Osteocyte (in vitro differentiated cells): ENCODE results near the gene LSG1. TPM values are rescaled to one million over a fixed set of nuclear protein-coding genes. Genes with fewer than 3 reads are reported as not detected.

Experiments
- DNase-seq: peaks from one replicate; pipeline ENCODE4 v3.0.0; 2021; ENCODE audit warnings: mixed read lengths; ENCODE audit not compliant: unreplicated experiment; ENCODE audit errors: extremely low spot score
- H3K27ac Mint-ChIP-seq: one replicate; pipeline ENCODE4 v1.8.0; 2021; ENCODE audit warnings: mild to moderate bottlenecking, mixed read lengths; ENCODE audit not compliant: unreplicated experiment
- H3K27me3 Mint-ChIP-seq: one replicate; pipeline ENCODE4 v1.8.0; 2021; ENCODE audit warnings: mixed read lengths; ENCODE audit not compliant: unreplicated experiment
- H3K36me3 Mint-ChIP-seq: one replicate; pipeline ENCODE4 v1.8.0; 2021; ENCODE audit warnings: mixed read lengths; ENCODE audit not compliant: unreplicated experiment
- H3K4me1 Mint-ChIP-seq: one replicate; pipeline ENCODE4 v1.8.0; 2021; ENCODE audit warnings: mixed read lengths; ENCODE audit not compliant: unreplicated experiment
- H3K4me3 Mint-ChIP-seq: one replicate; pipeline ENCODE4 v1.8.0; 2021; ENCODE audit warnings: mild to moderate bottlenecking, moderate library complexity, mixed read lengths; ENCODE audit not compliant: unreplicated experiment
- H3K9me3 Mint-ChIP-seq: one replicate; pipeline ENCODE4 v1.8.0; 2021; ENCODE audit warnings: mixed read lengths; ENCODE audit not compliant: unreplicated experiment
- CTCF ChIP-seq: fragments of 200-600 bp; sonication (generic); IDR thresholded peaks from 2 replicates; pipeline ENCODE4 v1.5.0; 2021; ENCODE audit warnings: antibody characterized with exemption, mild to moderate bottlenecking, moderate library complexity
- total RNA-seq: library from RNA; stranded (reverse); gene quantifications from 2 replicates; pipeline ENCODE4 v1.2.1, GENCODE V29; 2021

The LSG1 gene
- total RNA-seq, 1 donor from 2014 or later = 33.3 TPM

- Mint-ChIP-seq H3K9me3 (no peaks in the 10 kb centered on the region), H3K27ac (no peak overlapping the region), H3K4me3 (no peak overlapping the region), H3K4me1 (no peaks in the 10 kb centered on the region), H3K27me3 (no peaks in the 10 kb centered on the region), H3K36me3 (peaks cover 53% of the 10 kb centered on the region)
- TF ChIP-seq CTCF = no peak
- DNase-seq = no peak
Observed at GRCh38 chr3:194647747-194648146, 24.2 kb downstream of the LSG1 start.

- no peaks in the 10 kb centered on the region for H3K27me3 Mint-ChIP-seq
- peaks cover 25% of the 10 kb centered on the region for H3K4me1 Mint-ChIP-seq
- DNase-seq = no peak
- H3K9me3 Mint-ChIP-seq = no peaks in the 10 kb centered on the region
- H3K36me3 Mint-ChIP-seq = peaks cover 40% of the 10 kb centered on the region
- no peak overlapping the region for H3K27ac Mint-ChIP-seq
- TF ChIP-seq CTCF = no peak
- H3K4me3 Mint-ChIP-seq = no peak overlapping the region
Observed at GRCh38 chr3:194642769-194643168, 29.2 kb downstream of the LSG1 start.

GRCh38 chr3:194640829-194641228, 31.2 kb downstream of the LSG1 start:
- H3K27me3 Mint-ChIP-seq = no peaks in the 10 kb centered on the region
- H3K4me3 Mint-ChIP-seq = peak overlapping the region; percentile 68
- DNase-seq = peak; percentile 74
- peak overlapping the region; percentile 95 for H3K27ac Mint-ChIP-seq
- peaks cover 32% of the 10 kb centered on the region for H3K36me3 Mint-ChIP-seq
- peaks cover 31% of the 10 kb centered on the region for H3K4me1 Mint-ChIP-seq
- no peaks in the 10 kb centered on the region for H3K9me3 Mint-ChIP-seq
- TF ChIP-seq CTCF = peak; percentile 27

GRCh38 chr3:194638991-194639605, 32.9 kb downstream of the LSG1 start:
- Mint-ChIP-seq H3K36me3 (peaks cover 23% of the 10 kb centered on the region), H3K9me3 (no peaks in the 10 kb centered on the region), H3K27me3 (no peaks in the 10 kb centered on the region), H3K27ac (no peak overlapping the region), H3K4me1 (peaks cover 31% of the 10 kb centered on the region), H3K4me3 (no peak overlapping the region)
- no peak for TF ChIP-seq CTCF
- peak; percentile 57 for DNase-seq

GRCh38 chr3:194637541-194638400, 34.2 kb downstream of the LSG1 start:
- DNase-seq = peak; percentile 64
- no peaks in the 10 kb centered on the region for H3K27me3 Mint-ChIP-seq
- H3K9me3 Mint-ChIP-seq = no peaks in the 10 kb centered on the region
- no peak for TF ChIP-seq CTCF
- H3K4me3 Mint-ChIP-seq = no peak overlapping the region
- peaks cover 35% of the 10 kb centered on the region for H3K4me1 Mint-ChIP-seq
- no peak overlapping the region for H3K27ac Mint-ChIP-seq
- H3K36me3 Mint-ChIP-seq = peaks cover 13% of the 10 kb centered on the region
